ENCODE data around the gene OTOL1. TPM values are rescaled to one million over a fixed set of nuclear protein-coding genes. Genes with fewer than 3 reads are reported as not detected.
"Not testable (repeated sequence)": the region's sequence is repeated elsewhere in the genome, so short reads cannot be mapped to it uniquely, and the experiment has no call there.

The OTOL1 gene
- polyA plus RNA-seq, 1 experiment = not detected

- POLR2A ChIA-PET = no interaction called here
- no peaks in the 10 kb centered on the region for H3K27me3 ChIP-seq (ENCODE audit: control insufficient read depth, insufficient read depth, low read length)
- H3K27ac ChIP-seq (ENCODE audit: low read depth, low read length) = no peak overlapping the region
- H3K4me3 ChIP-seq (ENCODE audit: low read depth, low read length) = no peak overlapping the region
- no peak for DNase-seq (ENCODE audit: low read depth, low spot score)
- no peaks in the 10 kb centered on the region for H3K9me3 ChIP-seq (ENCODE audit: control insufficient read depth, insufficient read depth, low read length)
- no peak for TF ChIP-seq CTCF (IDR thresholded peaks at IDR 0.05; ENCODE audit: low read depth, low read length)
- CTCF ChIA-PET = no interaction called here
These were observed 20.7 kb upstream of the OTOL1 start for GRCh38 chr3:161475905-161476304.

- CTCF ChIA-PET = no interaction called here
- Histone ChIP-seq H3K9me3 (ENCODE audit: control insufficient read depth, insufficient read depth, low read length) (no peaks in the 10 kb centered on the region), H3K27me3 (ENCODE audit: control insufficient read depth, insufficient read depth, low read length) (no peaks in the 10 kb centered on the region), H3K4me3 (ENCODE audit: low read depth, low read length) (no peak overlapping the region), H3K27ac (ENCODE audit: low read depth, low read length) (no peak overlapping the region)
- no peak for TF ChIP-seq CTCF (IDR thresholded peaks at IDR 0.05; ENCODE audit: low read depth, low read length)
- no peak for DNase-seq (ENCODE audit: low read depth, low spot score)
- POLR2A ChIA-PET = no interaction called here
These were observed 12.4 kb upstream of the OTOL1 start for GRCh38 chr3:161484226-161484625.

GRCh38 chr3:161488284-161488683, 8.3 kb upstream of the OTOL1 start:
- H3K9me3 ChIP-seq (ENCODE audit: control insufficient read depth, insufficient read depth, low read length); DNase-seq (ENCODE audit: low read depth, low spot score); CTCF ChIA-PET; H3K4me3 ChIP-seq (ENCODE audit: low read depth, low read length); H3K27me3 ChIP-seq (ENCODE audit: control insufficient read depth, insufficient read depth, low read length); H3K27ac ChIP-seq (ENCODE audit: low read depth, low read length); POLR2A ChIA-PET: not testable (repeated sequence)

GRCh38 chr3:161489395-161489794, 7.2 kb upstream of the OTOL1 start:
- TF ChIP-seq CTCF (IDR thresholded peaks at IDR 0.05; ENCODE audit: low read depth, low read length) = no peak
- Histone ChIP-seq H3K9me3 (ENCODE audit: control insufficient read depth, insufficient read depth, low read length) (no peaks in the 10 kb centered on the region), H3K27me3 (ENCODE audit: control insufficient read depth, insufficient read depth, low read length) (no peaks in the 10 kb centered on the region), H3K4me3 (ENCODE audit: low read depth, low read length) (no peak overlapping the region), H3K27ac (ENCODE audit: low read depth, low read length) (no peak overlapping the region)
- CTCF ChIA-PET = no interaction called here
- no peak for DNase-seq (ENCODE audit: low read depth, low spot score)
- POLR2A ChIA-PET = no interaction called here

GRCh38 chr3:161490845-161491244, 5.8 kb upstream of the OTOL1 start:
- H3K4me3 ChIP-seq (ENCODE audit: low read depth, low read length); H3K27ac ChIP-seq (ENCODE audit: low read depth, low read length); CTCF ChIA-PET; POLR2A ChIA-PET; H3K9me3 ChIP-seq (ENCODE audit: control insufficient read depth, insufficient read depth, low read length); H3K27me3 ChIP-seq (ENCODE audit: control insufficient read depth, insufficient read depth, low read length); DNase-seq (ENCODE audit: low read depth, low spot score): not testable (repeated sequence)

- ChIA-PET POLR2A (no interaction called here), CTCF (no interaction called here)
- no peak for TF ChIP-seq CTCF (IDR thresholded peaks at IDR 0.05; ENCODE audit: low read depth, low read length)
- Histone ChIP-seq H3K4me3 (ENCODE audit: low read depth, low read length) (no peak overlapping the region), H3K27me3 (ENCODE audit: control insufficient read depth, insufficient read depth, low read length) (no peaks in the 10 kb centered on the region), H3K27ac (ENCODE audit: low read depth, low read length) (no peak overlapping the region), H3K9me3 (ENCODE audit: control insufficient read depth, insufficient read depth, low read length) (no peaks in the 10 kb centered on the region)
- DNase-seq (ENCODE audit: low read depth, low spot score) = no peak
These were observed 1.8 kb downstream of the OTOL1 start for GRCh38 chr3:161498259-161498921.

Measured in AG04450 (cell line).